Measurements from ENCODE around the gene GDI2.
A peak's percentile ranks its signal among the peaks of the same experiment; 100 is the strongest.
"Not testable (repeated sequence)": the region's sequence is repeated elsewhere in the genome, so short reads cannot be mapped to it uniquely, and the experiment has no call there.

Gene GDI2

DNA sequence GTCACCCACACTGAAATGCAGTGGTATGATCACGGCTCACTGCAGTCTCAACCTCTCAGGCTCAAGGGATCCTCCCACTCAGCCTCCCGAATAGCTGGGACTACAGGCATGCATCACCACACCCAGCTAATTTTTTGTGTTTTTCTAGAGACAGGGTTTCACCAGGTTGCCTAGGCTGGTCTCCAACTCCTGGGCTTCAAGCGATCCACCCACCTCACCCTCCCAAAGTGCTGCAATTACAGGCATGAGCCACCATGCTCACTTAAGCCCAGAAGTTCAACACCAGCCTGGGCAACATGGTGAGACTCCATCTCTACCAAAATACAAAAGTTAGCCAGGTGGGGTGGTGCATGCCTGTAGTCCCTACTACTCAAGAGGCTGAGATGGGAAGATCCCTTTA is 33.5 kb downstream of the GDI2 start:
- DNase-seq: no peak

DNA sequence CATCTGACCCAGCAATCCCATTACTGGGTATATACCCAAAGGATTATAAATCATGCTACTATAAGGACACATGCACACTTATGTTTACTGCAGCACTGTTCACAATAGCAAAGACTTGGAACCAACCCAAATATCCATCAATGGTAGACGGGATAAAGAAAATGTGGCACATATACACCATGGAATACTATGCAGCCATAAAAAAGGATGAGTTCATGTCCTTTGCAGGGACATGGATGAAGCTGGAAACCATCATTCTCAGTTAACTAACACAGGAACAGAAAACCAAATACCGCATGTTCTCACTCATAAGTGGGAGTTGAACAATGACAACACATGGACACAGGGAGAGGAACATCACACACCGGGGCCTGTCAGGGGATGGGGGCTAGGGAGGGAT is 35.5 kb downstream of the GDI2 start:
- DNase-seq: not testable (repeated sequence)

GRCh38 chr10:5776881-5777197 is 36.4 kb downstream of the GDI2 start:
- DNase-seq: no peak

GRCh38 chr10:5776136-5776880 is 36.9 kb downstream of the GDI2 start:
- no peak for DNase-seq

DNA sequence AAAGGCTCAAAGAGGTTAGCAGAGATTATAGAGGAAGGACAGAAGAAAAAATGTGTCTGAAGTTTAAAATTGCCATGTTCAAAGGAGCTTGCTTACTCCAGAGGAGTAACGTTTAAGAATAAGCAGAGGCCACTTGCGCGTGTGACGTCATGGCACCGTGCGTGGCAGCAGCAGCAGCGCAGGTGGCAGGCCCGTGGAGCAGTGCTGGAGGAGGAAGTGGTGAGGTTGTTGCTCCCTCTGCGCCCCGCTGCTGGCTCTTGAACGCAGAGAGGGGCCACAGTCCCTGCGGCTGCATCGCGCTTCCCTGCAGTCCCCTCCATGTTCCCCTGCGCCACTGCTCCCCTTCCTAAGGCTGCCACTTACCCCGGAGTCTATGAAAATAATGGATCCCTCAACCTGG is 37.5 kb downstream of the GDI2 start:
- peak; percentile 64 for DNase-seq

DNA sequence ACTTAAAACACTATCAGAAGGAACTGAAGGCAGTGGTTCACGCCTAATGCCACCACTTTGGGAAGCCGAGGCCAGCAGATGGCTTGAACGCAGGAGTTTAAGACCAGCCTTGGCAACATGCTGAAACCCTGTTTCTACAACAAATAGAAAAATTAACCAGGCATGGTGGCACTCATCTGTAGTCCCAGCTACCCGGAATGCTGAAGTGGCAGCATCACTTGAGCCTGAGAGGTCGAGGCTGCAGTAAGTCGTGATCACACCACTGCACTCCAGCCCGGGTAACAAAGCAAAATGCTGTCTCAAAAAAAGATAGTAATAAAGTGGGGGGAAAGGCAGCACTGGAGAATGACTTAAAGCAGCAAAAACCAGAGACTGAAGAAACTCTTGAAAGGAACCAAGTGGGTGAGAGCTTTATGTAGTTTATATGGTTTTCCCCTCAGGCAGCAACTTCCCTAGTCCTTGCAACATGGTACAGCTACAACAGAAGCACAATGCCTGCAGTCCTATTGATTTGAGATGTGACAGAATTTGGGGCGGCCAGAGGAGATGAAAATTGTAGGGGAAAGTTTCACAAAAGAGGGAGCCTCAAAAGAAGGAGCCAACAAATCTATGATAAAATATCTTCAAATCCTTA is 38.1 kb downstream of the GDI2 start:
- DNase-seq: no peak

GRCh38 chr10:5766189-5766588 is 47.0 kb downstream of the GDI2 start:
- no peak for DNase-seq

DNA sequence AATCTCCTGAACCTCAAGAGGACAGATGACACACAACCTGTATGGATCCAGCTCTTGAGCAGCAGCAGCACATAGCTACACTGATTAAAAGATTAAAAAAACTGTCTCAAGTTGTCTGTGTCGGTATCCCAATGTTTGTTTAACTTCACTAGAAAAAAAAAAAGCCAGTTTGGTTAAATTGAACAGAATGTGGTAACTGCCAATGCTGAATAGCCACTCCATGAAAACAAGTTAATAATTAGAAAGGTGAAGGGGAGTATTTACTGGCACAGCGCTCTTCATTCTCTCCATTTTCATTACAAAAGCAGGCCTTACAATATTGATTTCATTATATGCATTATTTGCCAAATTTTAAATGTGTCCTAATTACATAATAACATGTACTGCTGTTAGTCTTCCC is 47.6 kb downstream of the GDI2 start:
- no peak for DNase-seq

DNA sequence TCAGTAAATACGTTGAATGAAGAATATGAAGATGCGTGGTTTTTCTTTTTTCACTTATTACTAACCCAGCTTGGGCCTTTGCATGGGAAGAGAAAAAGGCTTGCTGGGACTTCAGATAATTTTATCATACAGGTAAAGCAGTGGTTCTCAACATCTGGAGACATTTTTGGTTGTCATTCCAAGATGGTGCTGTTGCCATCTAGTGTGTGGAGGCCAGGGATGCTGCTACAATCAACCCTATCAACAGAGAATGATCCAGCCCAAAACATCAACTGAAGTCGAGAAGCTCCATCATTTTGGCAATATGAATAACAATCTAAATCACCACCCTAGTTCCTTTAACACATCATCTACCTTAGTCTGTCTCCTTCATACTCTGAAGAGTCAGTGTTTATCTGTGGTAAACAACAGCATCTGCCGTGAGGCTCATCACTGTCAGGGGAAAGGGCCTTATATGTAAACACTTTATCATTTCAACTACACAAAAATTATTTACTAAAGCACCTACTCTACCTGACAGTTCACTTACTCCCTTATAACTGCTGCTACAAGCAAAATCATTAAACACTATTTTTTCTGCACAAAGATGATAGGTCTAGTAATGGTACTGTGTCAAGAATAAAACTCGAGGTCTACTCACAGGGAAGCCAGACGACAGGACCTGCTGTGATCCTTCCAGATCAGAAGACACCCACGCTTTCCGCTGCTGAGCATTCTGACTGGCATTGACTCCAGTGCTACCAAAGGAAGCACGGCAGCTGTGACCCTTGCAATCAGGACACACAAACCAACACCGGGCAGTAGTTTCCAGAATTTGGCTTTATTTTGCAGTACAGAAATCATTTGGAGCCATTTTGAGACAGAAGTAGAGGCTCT is 48.6 kb downstream of the GDI2 start:
- DNase-seq: no peak

GRCh38 chr10:5762531-5762930 is 50.7 kb downstream of the GDI2 start:
- no peak for DNase-seq

DNA sequence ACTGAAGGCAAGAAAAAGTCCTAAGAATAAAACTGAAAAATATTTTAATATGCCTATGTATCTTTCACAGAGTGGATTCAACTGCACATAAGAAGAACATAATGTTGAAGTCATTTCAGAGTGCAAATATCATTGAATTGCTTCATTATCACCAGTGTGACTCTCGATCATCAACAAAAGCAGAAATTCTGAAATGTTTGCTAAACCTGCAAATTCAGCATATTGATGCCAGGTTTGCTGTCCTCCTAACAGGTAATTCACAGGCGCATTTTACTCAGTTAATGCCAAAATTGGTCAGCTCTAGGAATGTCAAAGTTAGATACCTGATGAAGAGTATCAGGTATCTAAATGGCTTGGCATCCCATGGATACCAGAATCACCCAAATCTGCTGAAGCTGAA is 52.0 kb downstream of the GDI2 start:
- DNase-seq: no peak

GRCh38 chr10:5760515-5760914 is 52.7 kb downstream of the GDI2 start:
- DNase-seq: no peak

- no peak for DNase-seq
Measured at GRCh38 chr10:5758927-5759326, 54.3 kb downstream of the GDI2 start.

DNA sequence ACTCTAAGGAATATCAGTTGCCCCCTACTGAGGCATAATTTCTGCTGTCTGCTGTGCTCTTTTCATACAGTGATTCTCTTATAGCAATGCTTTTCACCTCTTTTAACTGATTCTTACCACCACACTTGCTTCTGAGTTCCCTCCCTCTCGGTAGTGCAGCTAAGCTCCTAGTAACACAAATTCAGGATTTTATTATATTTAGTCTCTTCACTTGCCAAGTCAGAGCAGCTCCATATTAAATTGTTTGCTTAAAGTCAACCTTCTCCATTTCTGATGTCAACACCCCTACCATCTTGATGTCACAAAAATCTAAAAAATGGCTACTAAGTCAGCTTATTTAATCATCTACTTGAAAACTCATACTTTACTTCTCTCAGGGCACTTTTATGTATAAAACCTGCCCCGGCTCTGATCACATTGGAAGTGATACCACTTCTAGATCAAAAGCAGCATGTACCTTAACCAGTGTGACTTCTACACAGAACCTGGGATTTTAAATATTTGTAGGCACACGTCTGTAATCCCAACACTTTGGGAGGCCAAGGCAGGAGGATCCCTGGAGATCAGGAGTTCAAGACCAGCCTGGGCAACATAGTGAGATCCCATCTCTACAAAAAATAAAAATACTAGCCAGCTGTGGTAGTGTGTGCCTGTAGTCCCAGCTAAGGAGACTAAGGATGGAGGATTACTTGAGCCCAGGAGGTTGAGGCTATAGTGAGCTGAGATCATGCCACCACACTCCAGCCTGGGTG is 55.3 kb downstream of the GDI2 start:
- DNase-seq: no peak

DNA sequence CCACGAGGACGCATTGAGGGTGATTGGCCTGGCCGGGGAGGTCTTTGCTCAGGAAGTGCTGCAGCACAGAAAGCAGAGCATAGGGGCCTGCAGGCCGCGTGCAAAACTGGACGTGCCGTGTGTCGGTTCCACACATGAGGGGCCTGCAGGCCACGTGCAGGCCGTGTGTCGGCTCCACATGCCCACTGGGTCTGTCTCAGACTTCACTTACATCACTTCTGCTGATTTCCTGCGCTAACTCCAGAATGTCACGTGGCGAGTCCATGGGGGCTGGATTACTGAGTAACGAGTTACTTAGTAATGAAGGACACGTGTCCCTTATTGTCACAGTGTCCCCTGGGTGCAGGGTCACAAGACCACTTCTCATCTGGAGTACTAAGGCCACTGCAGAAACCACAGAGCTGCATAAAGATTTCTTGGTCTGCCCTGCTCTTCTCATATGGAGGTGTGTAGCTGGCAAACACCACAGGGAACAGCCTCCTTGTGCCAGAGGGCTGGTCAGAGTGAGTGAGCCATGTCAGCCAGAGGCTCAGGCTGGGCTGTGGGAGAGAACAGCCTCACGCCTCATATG is 60.8 kb downstream of the GDI2 start:
- no peak for DNase-seq

DNA sequence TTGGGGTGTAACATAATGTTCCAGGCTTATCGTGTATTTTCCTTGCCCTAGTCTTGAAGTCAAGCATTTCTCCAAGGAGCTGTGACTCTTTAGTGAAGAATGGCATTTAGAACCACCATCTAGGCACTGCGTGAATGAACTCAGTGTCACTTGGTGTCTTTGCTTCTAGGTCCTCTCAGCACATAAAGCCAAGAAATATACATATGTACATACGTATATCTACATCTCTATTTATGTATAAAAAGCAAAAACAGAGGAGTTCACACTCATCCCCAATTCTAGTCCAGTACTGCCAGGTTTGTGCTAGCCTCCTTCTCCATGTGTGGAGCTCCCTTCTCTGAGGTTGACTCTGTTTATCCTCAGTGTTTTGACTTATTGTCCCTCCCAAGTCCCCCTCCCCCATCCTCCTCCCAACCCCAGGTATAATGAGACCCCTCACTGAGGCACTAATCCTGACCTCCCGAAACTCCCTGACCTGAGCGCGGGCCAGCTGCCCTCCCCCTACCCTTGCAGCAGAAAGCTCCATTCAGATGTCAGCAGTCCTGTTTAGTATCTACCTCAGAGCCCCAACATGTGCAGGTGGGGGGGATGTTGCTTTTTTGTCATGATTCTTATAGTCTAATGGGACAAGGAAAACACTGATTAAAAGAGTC is 61.5 kb downstream of the GDI2 start:
- DNase-seq: no peak

DNA sequence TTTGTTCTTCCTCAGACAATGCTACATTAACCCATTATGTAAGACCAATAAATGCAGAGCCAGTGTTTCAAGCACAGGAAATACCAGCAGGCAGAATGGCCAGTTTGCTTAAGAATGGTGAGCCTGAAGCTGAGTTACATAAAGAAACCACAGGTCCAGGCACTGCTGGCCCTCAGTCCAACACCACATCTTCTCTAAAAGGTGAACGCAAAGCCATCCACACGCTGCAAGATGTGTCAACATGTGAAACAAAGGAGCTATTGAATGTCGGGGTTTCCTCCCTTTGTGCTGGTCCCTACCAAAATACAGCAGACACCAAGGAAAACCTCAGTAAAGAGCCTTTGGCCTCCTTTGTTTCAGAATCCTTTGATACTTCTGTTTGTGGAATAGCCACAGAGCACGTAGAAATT is 64.8 kb downstream of the GDI2 start:
- no peak for DNase-seq

- DNase-seq: no peak
Measured at GRCh38 chr10:5746197-5746596, 67.0 kb downstream of the GDI2 start.

DNA sequence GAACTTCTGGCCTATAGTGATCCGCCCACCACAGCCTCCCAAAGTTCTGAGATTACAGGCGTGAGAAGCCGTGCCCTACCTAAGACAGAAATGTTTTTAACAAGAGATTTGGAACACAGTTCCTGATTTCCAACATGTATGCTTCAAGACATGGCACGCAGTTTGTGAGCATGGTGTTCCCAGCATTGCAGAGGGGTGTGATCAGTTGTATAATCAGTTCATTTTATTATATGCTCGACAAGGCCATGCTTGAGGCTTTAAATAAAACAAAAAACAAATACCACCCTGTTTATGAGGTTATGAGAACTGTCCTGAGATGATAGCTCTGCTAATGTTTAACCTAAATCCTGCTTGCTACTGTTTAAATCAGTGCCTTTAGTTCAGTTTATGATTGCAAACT is 68.4 kb downstream of the GDI2 start:
- DNase-seq: no peak

DNA sequence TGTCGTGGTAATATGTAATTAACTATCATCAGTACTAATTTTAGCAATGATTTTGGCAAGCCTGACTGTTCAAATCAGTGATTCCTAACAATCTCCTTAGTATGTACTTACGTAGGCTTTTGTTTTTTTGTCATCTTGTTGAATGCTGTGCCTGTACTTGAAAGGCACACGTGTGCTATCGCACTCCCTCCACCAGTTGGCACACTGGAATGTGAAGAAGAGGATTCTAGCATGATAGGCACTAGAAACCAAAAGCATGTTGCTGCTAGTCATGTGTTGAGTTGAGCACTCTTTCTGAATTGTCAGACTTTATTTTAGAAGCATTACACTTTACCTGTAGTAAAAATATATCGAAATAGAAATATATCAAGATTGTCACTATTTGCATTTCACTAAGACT is 69.5 kb downstream of the GDI2 start:
- DNase-seq: no peak

- DNase-seq: no peak
Measured at GRCh38 chr10:5742116-5742515, 71.1 kb downstream of the GDI2 start.

- no peak for DNase-seq
Measured at GRCh38 chr10:5741276-5741675, 72.0 kb downstream of the GDI2 start.
